Neural progenitor cell (in vitro differentiated cells): ENCODE data around the gene CDC26. TPM values are rescaled to one million over a fixed set of nuclear protein-coding genes. Genes with fewer than 3 reads are reported as not detected.

ENCODE experiments used
- DNase-seq: peaks from one replicate; pipeline ENCODE4 v3.0.0-alpha.2; 2016; ENCODE audit warnings: low spot score
- H2AFZ ChIP-seq: fragments of 200-600 bp; sonication (generic); replicated peaks from 2 replicates; pipeline ENCODE4 v1.6.1; 2016; ENCODE audit warnings: antibody characterized with exemption
- H3F3A ChIP-seq: fragments of 200-600 bp; sonication (generic); 2 replicates; pipeline ENCODE4 v1.6.1; 2016; ENCODE audit warnings: antibody characterized with exemption, low read depth
- H3K27ac ChIP-seq: fragments of 200-600 bp; sonication (generic); 2 replicates; pipeline ENCODE4 v1.5.1; 2016; ENCODE audit warnings: mild to moderate bottlenecking
- H3K27me3 ChIP-seq: fragments of 200-600 bp; sonication (generic); 2 replicates; pipeline ENCODE4 v1.6.1; 2016; ENCODE audit warnings: mild to moderate bottlenecking, moderate library complexity
- H3K36me3 ChIP-seq: fragments of 200-600 bp; sonication (generic); 2 replicates; pipeline ENCODE4 v1.5.1; 2016
- H3K4me1 ChIP-seq: fragments of 200-600 bp; sonication (generic); 2 replicates; pipeline ENCODE4 v1.6.1; 2016; ENCODE audit warnings: mixed run types
- H3K4me2 ChIP-seq: fragments of 200-600 bp; sonication (generic); 2 replicates; pipeline ENCODE4 v1.6.1; 2016
- H3K4me3 ChIP-seq: fragments of 200-600 bp; sonication (generic); 2 replicates; pipeline ENCODE4 v1.5.1; 2016
- H3K79me2 ChIP-seq: fragments of 200-600 bp; sonication (generic); 2 replicates; pipeline ENCODE4 v1.6.1; 2016; ENCODE audit warnings: low read depth
- H3K9ac ChIP-seq: fragments of 200-600 bp; sonication (generic); 2 replicates; pipeline ENCODE4 v1.6.1; 2016
- H3K9me3 ChIP-seq: fragments of 200-600 bp; sonication (generic); 2 replicates; pipeline ENCODE4 v1.5.1; 2016; ENCODE audit warnings: low read depth
- H4K20me1 ChIP-seq: fragments of 200-600 bp; sonication (generic); 2 replicates; pipeline ENCODE4 v1.6.1; 2016; ENCODE audit warnings: low read depth
- H3K27ac Mint-ChIP-seq: 3 replicates; pipeline ENCODE4 v1.8.0; 2021; ENCODE audit warnings: mixed read lengths
- H3K27me3 Mint-ChIP-seq: 2 replicates; pipeline ENCODE4 v1.8.0; 2022; ENCODE audit warnings: low read depth, mild to moderate bottlenecking, inconsistent platforms, moderate library complexity, mixed read lengths; ENCODE audit not compliant: insufficient read depth
- H3K36me3 Mint-ChIP-seq: 3 replicates; pipeline ENCODE4 v1.8.0; 2021; ENCODE audit warnings: mixed read lengths
- H3K4me1 Mint-ChIP-seq: 3 replicates; pipeline ENCODE4 v1.8.0; 2021; ENCODE audit warnings: mixed read lengths
- H3K4me3 Mint-ChIP-seq: 3 replicates; pipeline ENCODE4 v1.8.0; 2021; ENCODE audit warnings: mild to moderate bottlenecking, moderate library complexity, mixed read lengths
- H3K9me3 Mint-ChIP-seq: 3 replicates; pipeline ENCODE4 v1.8.0; 2020; ENCODE audit warnings: mixed read lengths
- EZH2 ChIP-seq: fragments of 200-600 bp; sonication (generic); IDR thresholded peaks from 2 replicates; pipeline ENCODE4 v1.6.1; 2017; ENCODE audit warnings: antibody characterized with exemption, mild to moderate bottlenecking, moderate library complexity
- EZH2phosphoT487 ChIP-seq: fragments of 200-600 bp; sonication (generic); IDR thresholded peaks from 2 replicates; pipeline ENCODE4 v1.6.1; 2017; ENCODE audit warnings: antibody characterized with exemption
- total RNA-seq: library from RNA; depleted of rRNA; stranded (reverse); fragments of >200 nt; gene quantifications from 2 replicates; pipeline ENCODE4 v1.2.3, GENCODE V29; 2015; ENCODE audit warnings: low replicate concordance
- TF ChIP-seq, protein P1 (sequence below): fragments of 200-600 bp; sonication (generic); IDR thresholded peaks from 2 replicates; pipeline ENCODE4 v1.5.1; 2017; ENCODE audit warnings: antibody characterized with exemption, mild to moderate bottlenecking

CDC26 gene
- total RNA-seq, 1 donor from 2014 or later = 94.4 TPM

GRCh38 chr9:113244556-113244955 lies 30.8 kb downstream of the CDC26 start:
- Mint-ChIP-seq H3K27me3 (peaks cover 2% of the 10 kb centered on the region), H3K4me3 (no peak overlapping the region), H3K36me3 (peaks cover 4% of the 10 kb centered on the region), H3K4me1 (no peaks in the 10 kb centered on the region), H3K27ac (no peak overlapping the region), H3K9me3 (peaks cover 6% of the 10 kb centered on the region)
- Histone ChIP-seq H4K20me1 (no peaks in the 10 kb centered on the region), H3K27me3 (no peaks in the 10 kb centered on the region), H3K36me3 (no peaks in the 10 kb centered on the region), H3K27ac (no peak overlapping the region), H3K79me2 (no peaks in the 10 kb centered on the region), H3K9me3 (no peaks in the 10 kb centered on the region), H3K4me2 (no peak overlapping the region), H3K4me1 (no peaks in the 10 kb centered on the region), H2AFZ (no peak overlapping the region), H3F3A (no peaks in the 10 kb centered on the region), H3K9ac (no peak overlapping the region), H3K4me3 (no peak overlapping the region)
- no peak for DNase-seq
- no peak for TF ChIP-seq EZH2phosphoT487
- TF ChIP-seq, protein P1, sequence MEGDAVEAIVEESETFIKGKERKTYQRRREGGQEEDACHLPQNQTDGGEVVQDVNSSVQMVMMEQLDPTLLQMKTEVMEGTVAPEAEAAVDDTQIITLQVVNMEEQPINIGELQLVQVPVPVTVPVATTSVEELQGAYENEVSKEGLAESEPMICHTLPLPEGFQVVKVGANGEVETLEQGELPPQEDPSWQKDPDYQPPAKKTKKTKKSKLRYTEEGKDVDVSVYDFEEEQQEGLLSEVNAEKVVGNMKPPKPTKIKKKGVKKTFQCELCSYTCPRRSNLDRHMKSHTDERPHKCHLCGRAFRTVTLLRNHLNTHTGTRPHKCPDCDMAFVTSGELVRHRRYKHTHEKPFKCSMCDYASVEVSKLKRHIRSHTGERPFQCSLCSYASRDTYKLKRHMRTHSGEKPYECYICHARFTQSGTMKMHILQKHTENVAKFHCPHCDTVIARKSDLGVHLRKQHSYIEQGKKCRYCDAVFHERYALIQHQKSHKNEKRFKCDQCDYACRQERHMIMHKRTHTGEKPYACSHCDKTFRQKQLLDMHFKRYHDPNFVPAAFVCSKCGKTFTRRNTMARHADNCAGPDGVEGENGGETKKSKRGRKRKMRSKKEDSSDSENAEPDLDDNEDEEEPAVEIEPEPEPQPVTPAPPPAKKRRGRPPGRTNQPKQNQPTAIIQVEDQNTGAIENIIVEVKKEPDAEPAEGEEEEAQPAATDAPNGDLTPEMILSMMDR = no peak
- no peak for TF ChIP-seq EZH2

DNA sequence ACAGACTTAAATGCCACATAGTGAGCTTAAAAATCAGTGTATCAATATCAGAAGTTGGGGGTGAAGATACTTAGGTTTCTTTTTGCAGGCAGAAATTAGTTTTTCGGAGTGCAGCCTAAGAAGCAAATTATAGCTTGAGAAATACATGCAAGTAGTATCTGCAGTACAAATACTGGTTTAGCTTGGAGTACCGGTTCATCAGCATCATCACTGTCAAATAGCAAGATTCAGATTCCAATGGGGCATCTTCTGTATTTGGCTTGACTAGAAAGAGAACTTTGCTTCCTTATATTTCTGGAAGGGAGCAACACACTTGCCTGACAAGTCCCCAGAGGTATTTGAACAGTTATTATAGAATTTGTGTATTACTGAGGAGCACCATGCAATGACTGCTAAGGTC lies 34.2 kb downstream of the CDC26 start:
- Histone ChIP-seq H3F3A (no peaks in the 10 kb centered on the region), H3K4me1 (no peaks in the 10 kb centered on the region), H3K9ac (no peak overlapping the region), H3K4me3 (no peak overlapping the region), H4K20me1 (peaks cover 6% of the 10 kb centered on the region), H3K4me2 (no peak overlapping the region), H3K27me3 (no peaks in the 10 kb centered on the region), H2AFZ (no peak overlapping the region), H3K9me3 (no peaks in the 10 kb centered on the region), H3K36me3 (no peaks in the 10 kb centered on the region), H3K27ac (no peak overlapping the region), H3K79me2 (no peaks in the 10 kb centered on the region)
- H3K27me3 Mint-ChIP-seq = peaks cover 3% of the 10 kb centered on the region
- no peaks in the 10 kb centered on the region for H3K36me3 Mint-ChIP-seq
- no peak overlapping the region for H3K27ac Mint-ChIP-seq
- no peaks in the 10 kb centered on the region for H3K9me3 Mint-ChIP-seq
- H3K4me1 Mint-ChIP-seq = no peaks in the 10 kb centered on the region
- DNase-seq = no peak
- TF ChIP-seq EZH2 (no peak), EZH2phosphoT487 (no peak)
- TF ChIP-seq, protein P1 = no peak
- no peak overlapping the region for H3K4me3 Mint-ChIP-seq

- H3K27me3 ChIP-seq = no peaks in the 10 kb centered on the region
- H3K4me3 Mint-ChIP-seq = no peak overlapping the region
- no peak overlapping the region for H3K4me2 ChIP-seq
Measured at GRCh38 chr9:113238859-113239232, 36.5 kb downstream of the CDC26 start.

More at GRCh38 chr9:113238859-113239232, 36.5 kb downstream of the CDC26 start:
- H3K4me1 ChIP-seq = no peaks in the 10 kb centered on the region
- H4K20me1 ChIP-seq = peaks cover 6% of the 10 kb centered on the region
- no peaks in the 10 kb centered on the region for H3K9me3 Mint-ChIP-seq
- no peaks in the 10 kb centered on the region for H3K79me2 ChIP-seq
- H3K27ac Mint-ChIP-seq = no peak overlapping the region
- H3K9me3 ChIP-seq = no peaks in the 10 kb centered on the region
- no peak for DNase-seq
- no peak overlapping the region for H3K27ac ChIP-seq
- H3K4me1 Mint-ChIP-seq = no peaks in the 10 kb centered on the region
- H3K9ac ChIP-seq = no peak overlapping the region
- H3K36me3 Mint-ChIP-seq = no peaks in the 10 kb centered on the region
- no peak overlapping the region for H2AFZ ChIP-seq
- TF ChIP-seq, protein P1 = no peak
- H3F3A ChIP-seq = no peaks in the 10 kb centered on the region
- H3K27me3 Mint-ChIP-seq = peaks cover 2% of the 10 kb centered on the region
- H3K4me3 ChIP-seq = no peak overlapping the region
- no peaks in the 10 kb centered on the region for H3K36me3 ChIP-seq
